ENCODE measurements around the gene CDX1.

Gene CDX1

DNA sequence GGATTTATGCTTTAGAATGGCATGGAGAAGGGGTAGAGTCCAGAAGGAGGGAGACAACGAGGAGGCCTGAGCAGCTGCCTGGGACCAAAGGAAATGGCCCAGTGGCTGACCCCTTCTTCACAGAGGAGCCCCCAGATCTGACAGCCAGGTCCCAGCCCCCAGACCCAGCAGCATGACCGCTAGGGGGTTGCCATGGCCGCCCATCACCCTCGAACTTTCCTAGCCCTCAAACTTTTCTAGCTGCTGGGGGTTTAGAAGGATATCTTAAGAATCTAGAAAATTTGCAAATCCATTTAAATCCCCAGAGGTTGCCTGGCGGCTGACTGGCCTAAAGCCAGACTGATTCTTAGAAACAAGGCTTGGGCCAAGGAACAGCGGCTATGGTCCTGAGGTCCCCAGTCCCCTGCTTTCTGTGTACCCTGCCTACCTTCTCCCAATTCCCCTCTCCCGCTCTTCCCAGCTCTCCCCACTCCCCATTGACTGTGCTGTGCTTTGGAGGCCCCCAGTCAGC, 11.9 kb upstream of the CDX1 start:
- H3K4me2 ChIP-seq: peak overlapping the region; percentile 83 to 100 (median 98)
- H3K36me3 ChIP-seq: peaks cover 0 to 19% (median 6%) of the 10 kb centered on the region in 11 experiments; a peak in 10 of 22 replicates
- no peaks in the 10 kb centered on the region for H3K27me3 ChIP-seq
- H3K27ac ChIP-seq: peak overlapping the region in 10 of 11 experiments; percentile 40 to 94 (median 78); a peak in 19 of 22 replicates
- H3K9me3 ChIP-seq (replicated peaks in 1 of 11): no peaks in the 10 kb centered on the region
- TF ChIP-seq Cebpa-rat (IDR thresholded peaks at IDR 0.05): no peak
- H3K4me1 ChIP-seq: peaks cover 77 to 100% (median 96%) of the 10 kb centered on the region in 10 experiments
- peak overlapping the region; percentile 34 to 76 (median 72); a peak in 19 of 20 replicates for H3K4me3 ChIP-seq
- peak overlapping the region; percentile 10 to 86 (median 81); a peak in 21 of 22 replicates for H3K9ac ChIP-seq
- peaks cover 0 to 10% (median 0%) of the 10 kb centered on the region in 11 experiments; a peak in 4 of 22 replicates for H4K20me1 ChIP-seq

DNA sequence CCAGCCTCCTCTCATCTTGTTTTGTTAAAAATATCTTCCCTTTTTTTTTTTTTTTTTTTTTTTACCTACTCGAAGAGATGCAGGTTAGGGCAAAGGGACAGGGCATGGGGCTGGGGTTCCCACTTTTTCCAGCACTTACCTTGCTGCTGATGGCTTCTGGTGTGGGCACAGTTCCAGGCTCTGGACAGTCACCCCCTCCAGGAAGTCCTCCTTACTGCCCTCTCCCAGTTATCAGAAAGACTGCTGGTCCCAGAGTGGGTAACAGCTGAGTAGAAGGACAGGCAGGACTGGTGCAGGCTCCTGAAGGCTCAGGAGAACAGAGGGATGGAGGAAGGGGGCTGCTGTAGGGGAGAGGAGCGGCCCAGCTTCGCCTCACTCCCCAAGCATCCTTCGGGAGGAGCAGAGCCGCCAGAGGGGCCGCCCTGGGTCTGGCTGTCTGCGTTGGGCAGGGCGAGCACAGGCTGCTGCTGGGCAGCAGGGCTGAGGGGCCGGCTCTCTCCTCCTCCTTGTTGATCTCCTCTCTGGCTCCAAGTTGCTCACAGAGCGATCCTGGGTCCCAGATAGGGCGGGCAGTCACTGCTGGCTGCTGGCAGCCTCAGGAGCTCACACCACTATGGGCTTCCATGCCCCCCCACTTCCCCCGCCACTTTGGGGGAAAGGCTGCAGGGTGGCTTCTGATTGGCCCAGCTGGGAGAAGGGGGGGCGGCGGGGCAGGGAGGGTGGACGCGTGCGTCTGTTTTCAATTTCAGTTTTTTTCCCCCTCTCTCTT, 11.1 kb upstream of the CDX1 start, which contains the start of gene PDGFRB:
Gene PDGFRB, minus strand, starts transcription at position 588 of the 769 bp plus-strand sequence. CDS start 18,798 bp downstream, outside the sequence.
- Histone ChIP-seq H3K4me3 (peak within 1 kb of the TSS; percentile 34 to 76 (median 72)), H3K4me2 (peak within 1 kb of the TSS; percentile 83 to 100 (median 98)), H3K36me3 (peaks cover 0 to 19% (median 6%) of the 10 kb centered on the region in 11 experiments; a peak in 10 of 22 replicates), H3K9ac (peak within 1 kb of the TSS; percentile 10 to 86 (median 81); a peak in 21 of 22 replicates), H3K27me3 (no peaks in the 10 kb centered on the region), H3K27ac (peak within 1 kb of the TSS in 10 of 11 experiments; percentile 40 to 94 (median 78); a peak in 19 of 22 replicates), H4K20me1 (peaks cover 0 to 10% (median 0%) of the 10 kb centered on the region in 11 experiments; a peak in 4 of 22 replicates), H3K4me1 (peaks cover 79 to 100% (median 96%) of the 10 kb centered on the region in 10 experiments), H3K9me3 (replicated peaks in 1 of 11) (no peaks in the 10 kb centered on the region)
- no peak for TF ChIP-seq Cebpa-rat (IDR thresholded peaks at IDR 0.05)

DNA sequence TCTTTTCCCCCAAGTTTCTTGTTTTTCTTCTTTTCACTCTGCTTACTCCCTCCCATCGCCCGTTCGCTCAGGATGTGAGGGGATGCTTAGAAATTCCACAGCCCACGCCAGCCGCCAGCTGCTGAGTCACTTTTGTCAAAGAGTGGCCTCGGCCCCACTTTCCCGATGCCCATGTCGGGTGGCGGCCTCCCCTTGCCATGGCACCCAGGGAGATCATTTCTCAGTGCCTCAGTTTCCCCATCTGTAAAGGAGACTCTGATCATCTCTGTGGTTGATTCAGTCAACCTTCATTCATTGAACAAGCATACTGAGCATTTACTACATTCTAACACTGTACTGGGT, 10.6 kb upstream of the CDX1 start:
- Histone ChIP-seq H3K9ac (peak overlapping the region; percentile 10 to 86 (median 81); a peak in 21 of 22 replicates), H3K27ac (peak overlapping the region in 10 of 11 experiments; percentile 40 to 94 (median 78); a peak in 19 of 22 replicates), H4K20me1 (peaks cover 0 to 10% (median 0%) of the 10 kb centered on the region in 11 experiments; a peak in 4 of 22 replicates), H3K9me3 (replicated peaks in 1 of 11) (no peaks in the 10 kb centered on the region), H3K4me1 (peaks cover 79 to 100% (median 96%) of the 10 kb centered on the region in 10 experiments), H3K4me3 (peak overlapping the region; percentile 34 to 76 (median 72)), H3K36me3 (peaks cover 0 to 18% (median 6%) of the 10 kb centered on the region in 11 experiments; a peak in 10 of 22 replicates), H3K27me3 (no peaks in the 10 kb centered on the region), H3K4me2 (peak overlapping the region; percentile 83 to 100 (median 98))
- no peak for TF ChIP-seq Cebpa-rat (IDR thresholded peaks at IDR 0.05)

DNA sequence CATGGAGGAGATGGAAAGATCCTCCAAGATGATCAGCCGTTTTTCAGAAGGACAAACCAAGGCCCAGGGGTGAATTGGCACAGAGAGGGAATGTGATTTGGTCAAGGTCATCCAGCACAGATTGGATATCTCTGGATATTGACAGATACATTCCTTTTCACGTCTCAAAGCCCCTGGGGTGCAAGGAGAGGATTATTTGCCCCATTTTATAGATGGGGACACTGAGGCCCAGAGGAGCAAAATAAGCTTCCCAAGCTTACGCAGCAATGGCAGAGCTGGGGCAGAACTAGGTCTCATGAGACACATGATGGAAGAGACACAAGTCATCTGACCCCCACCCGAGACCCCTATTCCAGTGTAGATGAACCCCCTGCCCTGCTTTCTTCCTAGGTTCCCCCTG, 10.0 kb upstream of the CDX1 start:
- Histone ChIP-seq H3K4me1 (peaks cover 81 to 100% (median 96%) of the 10 kb centered on the region in 10 experiments), H3K9ac (peak overlapping the region in 10 of 11 experiments; percentile 62 to 86 (median 82); a peak in 19 of 22 replicates), H3K9me3 (replicated peaks in 1 of 11) (no peaks in the 10 kb centered on the region), H4K20me1 (peaks cover 0 to 10% (median 0%) of the 10 kb centered on the region in 11 experiments; a peak in 4 of 22 replicates), H3K27ac (peak overlapping the region in 9 of 11 experiments; percentile 67 to 94 (median 79); a peak in 18 of 22 replicates), H3K4me2 (peak overlapping the region; percentile 83 to 100 (median 98)), H3K4me3 (peak overlapping the region in 8 of 10 experiments; percentile 67 to 76 (median 74); a peak in 15 of 20 replicates), H3K36me3 (peaks cover 0 to 13% (median 3%) of the 10 kb centered on the region in 11 experiments; a peak in 8 of 22 replicates), H3K27me3 (no peaks in the 10 kb centered on the region)
- no peak for TF ChIP-seq Cebpa-rat (IDR thresholded peaks at IDR 0.05)

DNA sequence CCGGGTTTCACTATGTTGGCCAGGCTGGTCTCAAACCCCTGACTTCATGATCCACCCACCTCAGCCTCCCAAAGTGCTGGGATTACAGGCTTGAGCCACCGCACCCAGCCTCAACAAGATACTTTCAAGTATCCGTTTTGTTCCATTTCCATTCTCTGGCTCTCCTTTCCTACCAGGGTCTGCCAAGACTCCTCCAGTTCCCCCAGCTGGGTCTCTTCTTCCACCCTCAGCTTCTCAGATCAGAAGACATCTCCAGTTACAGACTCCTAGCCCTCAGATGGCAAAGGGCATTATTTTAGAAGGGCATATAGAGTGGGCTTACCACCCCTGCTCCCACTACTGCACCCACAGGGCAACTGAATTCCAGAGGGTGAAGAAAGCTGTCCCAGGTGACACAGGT, 9.4 kb upstream of the CDX1 start:
- peaks cover 0 to 11% (median 3%) of the 10 kb centered on the region in 11 experiments; a peak in 7 of 22 replicates for H3K36me3 ChIP-seq
- H3K4me2 ChIP-seq: peak overlapping the region in 9 of 11 experiments; percentile 88 to 100 (median 98); a peak in 18 of 22 replicates
- no peak overlapping the region for H3K4me3 ChIP-seq
- peaks cover 0 to 10% (median 0%) of the 10 kb centered on the region in 11 experiments; a peak in 4 of 22 replicates for H4K20me1 ChIP-seq
- H3K9ac ChIP-seq: peak overlapping the region in 5 of 11 experiments; percentile 4 to 58 (median 42); a peak in 6 of 22 replicates
- H3K27ac ChIP-seq: peak overlapping the region in 9 of 11 experiments; percentile 42 to 94 (median 87); a peak in 17 of 22 replicates
- H3K4me1 ChIP-seq: peaks cover 81 to 100% (median 96%) of the 10 kb centered on the region in 10 experiments
- H3K27me3 ChIP-seq: no peaks in the 10 kb centered on the region
- no peaks in the 10 kb centered on the region for H3K9me3 ChIP-seq (replicated peaks in 1 of 11)
- no peak for TF ChIP-seq Cebpa-rat (IDR thresholded peaks at IDR 0.05)

DNA sequence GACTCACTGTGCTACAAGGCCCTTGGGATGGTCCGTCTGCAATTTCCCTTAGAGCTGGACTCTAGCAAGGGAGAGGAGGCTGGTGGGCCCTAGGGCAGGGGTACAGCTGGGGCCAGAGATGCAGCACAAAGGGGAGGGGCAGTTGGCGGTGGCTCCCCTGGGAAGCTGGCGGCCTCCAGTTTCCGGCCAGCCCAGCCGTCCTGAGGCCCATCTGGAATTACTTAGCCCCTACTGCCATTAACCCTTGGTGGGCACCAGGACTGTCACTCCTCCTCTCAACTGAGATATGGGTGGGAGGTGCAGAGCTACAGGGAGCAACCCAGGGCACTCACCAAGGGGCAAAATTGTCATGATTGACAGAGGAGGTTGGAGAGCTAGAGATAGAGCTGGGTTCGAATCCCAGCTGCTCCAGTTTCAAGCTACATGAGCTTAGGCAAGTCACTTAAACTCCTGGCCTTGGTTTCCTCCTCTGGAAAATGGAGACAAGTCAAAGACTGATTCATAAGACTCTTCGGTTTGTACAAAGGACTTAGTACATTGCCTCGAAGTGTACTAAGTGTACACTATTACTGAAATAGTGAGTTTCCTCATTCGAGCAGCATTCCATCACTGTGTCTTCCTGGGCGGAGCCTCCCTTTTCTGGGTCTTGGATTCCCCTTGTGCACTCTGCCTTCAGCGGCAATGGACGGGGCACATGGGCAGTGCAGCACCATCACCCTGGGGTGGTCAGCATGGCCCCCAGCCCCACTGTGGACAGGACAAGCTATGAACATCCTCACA, 8.2 kb upstream of the CDX1 start:
- Histone ChIP-seq H3K9ac (peak overlapping the region in 7 of 11 experiments; percentile 38 to 84 (median 74); a peak in 12 of 22 replicates), H3K4me3 (0 out of 20 replicates have a peak overlapping the region, but pooled peaks of 1 of the 10 experiments have one; percentile 2), H3K4me2 (peak overlapping the region; percentile 60 to 100 (median 97)), H3K27me3 (no peaks in the 10 kb centered on the region), H4K20me1 (0 out of 22 replicates have a peak, but pooled peaks cover 0 to 5% (median 0%) of the 10 kb centered on the region in 11 experiments), H3K27ac (peak overlapping the region in 9 of 11 experiments; percentile 42 to 94 (median 87); a peak in 18 of 22 replicates), H3K36me3 (no peaks in the 10 kb centered on the region; a peak in 1 of 22 replicates), H3K9me3 (replicated peaks in 1 of 11) (no peaks in the 10 kb centered on the region), H3K4me1 (peaks cover 81 to 100% (median 96%) of the 10 kb centered on the region in 10 experiments)
- no peak for TF ChIP-seq Cebpa-rat (IDR thresholded peaks at IDR 0.05)

DNA sequence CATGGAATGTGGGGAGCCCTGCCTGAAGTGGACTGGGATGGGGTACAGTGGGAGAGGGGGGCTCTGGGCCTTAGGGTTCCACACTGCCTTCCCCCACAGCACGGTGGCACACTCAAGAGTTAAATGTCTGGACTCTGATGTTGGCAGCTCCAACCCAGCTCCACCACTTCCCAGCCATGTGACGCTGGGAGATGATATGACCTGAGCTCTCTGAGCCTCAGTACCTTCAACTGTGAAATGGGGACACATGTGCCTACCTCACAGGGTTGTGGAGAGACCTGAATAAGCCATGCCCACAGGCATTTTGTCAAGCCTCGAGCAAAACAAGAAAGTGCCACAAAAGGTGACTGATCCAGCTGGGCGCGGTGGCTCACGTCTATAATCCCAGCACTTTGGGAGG, 7.5 kb upstream of the CDX1 start:
- Histone ChIP-seq H3K9me3 (replicated peaks in 1 of 11) (no peaks in the 10 kb centered on the region), H4K20me1 (no peaks in the 10 kb centered on the region), H3K9ac (peak overlapping the region in 7 of 11 experiments; percentile 38 to 84 (median 74); a peak in 11 of 22 replicates), H3K27ac (peak overlapping the region in 9 of 11 experiments; percentile 32 to 94 (median 87); a peak in 18 of 22 replicates), H3K4me3 (no peak overlapping the region; a peak in 1 of 20 replicates), H3K4me1 (peaks cover 81 to 100% (median 96%) of the 10 kb centered on the region in 10 experiments), H3K4me2 (peak overlapping the region; percentile 60 to 100 (median 97)), H3K36me3 (no peaks in the 10 kb centered on the region), H3K27me3 (no peaks in the 10 kb centered on the region)
- TF ChIP-seq Cebpa-rat (IDR thresholded peaks at IDR 0.05): no peak

Measured in BLaER1 treated with 17β-estradiol and CSF1 and Interleukin-3, amounts not matched to agents 10 nM and 100 nM (cell line).